Neural cell (in vitro differentiated cells): ENCODE results near the gene KLK11. TPM values are rescaled to one million over a fixed set of nuclear protein-coding genes. Genes with fewer than 3 reads are reported as not detected.

Experiments
- H2AFZ ChIP-seq: fragments of 200-600, 300-800 bp; sonication (generic), shearing (Covaris generic); 2 replicates; pipeline ENCODE4 v1.6.0; 2014; ENCODE audit warnings: low read depth, mild to moderate bottlenecking, antibody characterized with exemption, low read length, moderate library complexity
- H3F3A ChIP-seq: fragments of 200-600 bp; shearing (Covaris generic); 2 replicates; pipeline ENCODE4 v1.6.1; 2016; ENCODE audit warnings: mild to moderate bottlenecking, moderate library complexity, mixed read lengths, antibody characterized with exemption, low read length; ENCODE audit not compliant: insufficient read depth, poor library complexity, severe bottlenecking
- H3K27ac ChIP-seq: fragments of 200-600, 300-800 bp; sonication (generic), shearing (Covaris generic); 2 replicates; pipeline ENCODE4 v1.5.1; 2014; ENCODE audit warnings: mild to moderate bottlenecking, low read length, moderate library complexity
- H3K27me3 ChIP-seq: fragments of 300-800, 200-600 bp; sonication (generic), shearing (Covaris generic); 2 replicates; pipeline ENCODE4 v1.6.0; 2014; ENCODE audit warnings: mild to moderate bottlenecking, low read depth, low read length, moderate library complexity; ENCODE audit not compliant: insufficient read depth
- H3K36me3 ChIP-seq: fragments of 300-800, 200-600 bp; sonication (generic), shearing (Covaris generic); 2 replicates; pipeline ENCODE4 v1.5.1; 2014; ENCODE audit warnings: mild to moderate bottlenecking, antibody characterized with exemption, low read length, moderate library complexity; ENCODE audit not compliant: insufficient read depth
- H3K4me2 ChIP-seq: fragments of 300-800, 200-600 bp; sonication (generic), shearing (Covaris generic); 2 replicates; pipeline ENCODE4 v1.6.0; 2014; ENCODE audit warnings: mild to moderate bottlenecking, low read length
- H3K4me3 ChIP-seq: fragments of 300-800, 200-600 bp; sonication (generic), shearing (Covaris generic); 2 replicates; pipeline ENCODE4 v1.5.1; 2014; ENCODE audit warnings: mild to moderate bottlenecking, low read length, moderate library complexity
- H3K79me2 ChIP-seq: fragments of 200-600 bp; shearing (Covaris generic); replicated peaks from 2 replicates; pipeline ENCODE4 v1.6.0; 2014; ENCODE audit warnings: mild to moderate bottlenecking, low read length, moderate library complexity; ENCODE audit not compliant: insufficient read depth
- H3K9ac ChIP-seq: fragments of 300-800, 200-600 bp; sonication (generic), shearing (Covaris generic); 2 replicates; pipeline ENCODE4 v1.6.1; 2016; ENCODE audit warnings: mild to moderate bottlenecking, low read length, mixed read lengths
- H3K9me2 ChIP-seq: fragments of 200-600 bp; shearing (Covaris generic); 2 replicates; pipeline ENCODE4 v1.6.1; 2016; ENCODE audit warnings: mild to moderate bottlenecking, low read length, mixed read lengths; ENCODE audit not compliant: insufficient read depth
- H3K9me3 ChIP-seq: fragments of 200-600, 300-800 bp; sonication (generic), shearing (Covaris generic); 2 replicates; pipeline ENCODE4 v1.6.1; 2016; ENCODE audit warnings: mild to moderate bottlenecking, mixed run types, low read length, moderate library complexity, mixed read lengths
- H4K20me1 ChIP-seq: fragments of 200-600 bp; shearing (Covaris generic); 2 replicates; pipeline ENCODE4 v1.6.1; 2016; ENCODE audit warnings: mild to moderate bottlenecking, mixed run types; ENCODE audit not compliant: insufficient read depth
- CTCF ChIP-seq: fragments of 450-650 bp; IDR thresholded peaks from 2 replicates; pipeline ENCODE4 v1.5.1; 2014; ENCODE audit warnings: antibody characterized with exemption, mild to moderate bottlenecking, moderate library complexity; ENCODE audit not compliant: poor library complexity, severe bottlenecking
- EP300 ChIP-seq: fragments of 450-650 bp; conservative IDR thresholded peaks from 2 replicates; pipeline ENCODE4 v1.6.1; 2014; ENCODE audit warnings: antibody characterized with exemption, mild to moderate bottlenecking, moderate library complexity; ENCODE audit not compliant: poor library complexity, severe bottlenecking
- EZH2 ChIP-seq: fragments of 200-600, 300-800 bp; shearing (Covaris generic), sonication (generic); IDR thresholded peaks from 2 replicates; pipeline ENCODE4 v1.6.1; 2014; ENCODE audit warnings: antibody characterized with exemption, low read length, borderline replicate concordance, mild to moderate bottlenecking; ENCODE audit not compliant: insufficient read depth, poor library complexity, severe bottlenecking
- MXI1 ChIP-seq: fragments of 450-650 bp; conservative IDR thresholded peaks from 2 replicates; pipeline ENCODE4 v1.6.1; 2014; ENCODE audit warnings: antibody characterized with exemption, mild to moderate bottlenecking; ENCODE audit not compliant: poor library complexity, severe bottlenecking
- POLR2AphosphoS5 ChIP-seq: IDR thresholded peaks from 2 replicates; pipeline ENCODE4 v1.6.1; 2012
- RAD21 ChIP-seq: fragments of 450-650 bp; conservative IDR thresholded peaks from 2 replicates; pipeline ENCODE4 v1.6.1; 2014; ENCODE audit warnings: antibody characterized with exemption, mild to moderate bottlenecking, moderate library complexity
- REST ChIP-seq: IDR thresholded peaks from 2 replicates; pipeline ENCODE4 v1.6.1; 2012; ENCODE audit warnings: borderline replicate concordance
- SMC3 ChIP-seq: fragments of 450-650 bp; conservative IDR thresholded peaks from 2 replicates; pipeline ENCODE4 v1.6.1; 2014; ENCODE audit warnings: antibody characterized with exemption, mild to moderate bottlenecking, moderate library complexity; ENCODE audit not compliant: poor library complexity
- TAF1 ChIP-seq: IDR thresholded peaks from 2 replicates; pipeline ENCODE4 v1.6.1; 2012; ENCODE audit warnings: low read depth
- polyA plus RNA-seq: library from polyadenylated mRNA; depleted of rRNA; stranded (reverse); fragments of >200 nt; gene quantifications from 2 replicates; pipeline ENCODE4 v1.2.3, GENCODE V29; 2014

The KLK11 gene
- polyA plus RNA-seq, 1 donor from 2014 or later = not detected

GRCh38 chr19:51002542-51003311 is 23.7 kb downstream of the KLK11 start:
- no peaks in the 10 kb centered on the region for H3K9me3 ChIP-seq
- no peaks in the 10 kb centered on the region for H3K27me3 ChIP-seq
- TF ChIP-seq REST (no peak), CTCF (no peak), POLR2AphosphoS5 (no peak), MXI1 (no peak), TAF1 (no peak), EZH2 (no peak), EP300 (no peak), RAD21 (no peak), SMC3 (no peak)
- H3K9me2 ChIP-seq = no peaks in the 10 kb centered on the region
- no peaks in the 10 kb centered on the region for H3F3A ChIP-seq
- no peak overlapping the region for H3K4me3 ChIP-seq
- H4K20me1 ChIP-seq = no peaks in the 10 kb centered on the region
- H2AFZ ChIP-seq = no peak overlapping the region
- H3K36me3 ChIP-seq = no peaks in the 10 kb centered on the region
- no peak overlapping the region for H3K9ac ChIP-seq
- H3K27ac ChIP-seq = no peak overlapping the region
- H3K4me2 ChIP-seq = no peak overlapping the region
- H3K79me2 ChIP-seq = no peaks in the 10 kb centered on the region

GRCh38 chr19:51002089-51002532 is 24.3 kb downstream of the KLK11 start:
- Histone ChIP-seq H3K4me3 (no peak overlapping the region), H3F3A (no peaks in the 10 kb centered on the region), H3K9me3 (no peaks in the 10 kb centered on the region), H3K27me3 (no peaks in the 10 kb centered on the region), H4K20me1 (no peaks in the 10 kb centered on the region), H3K9me2 (no peaks in the 10 kb centered on the region), H3K79me2 (no peaks in the 10 kb centered on the region), H3K9ac (no peak overlapping the region), H3K36me3 (no peaks in the 10 kb centered on the region), H3K27ac (no peak overlapping the region), H2AFZ (no peak overlapping the region), H3K4me2 (no peak overlapping the region)
- TF ChIP-seq EZH2 (no peak), MXI1 (no peak), RAD21 (no peak), EP300 (no peak), SMC3 (no peak), REST (no peak), POLR2AphosphoS5 (no peak), CTCF (no peak), TAF1 (no peak)
